Tibial artery (tissue), 4 donors: Measurements from ENCODE around the gene PJA2.

ENCODE experiments used
- DNase-seq, 2 donors: peaks; one replicate each; pipeline ENCODE4 v3.0.0-alpha.2; 2019
- H3K27ac ChIP-seq, 2 donors: fragments of 200-600 bp; sonication (generic) in 1 of 2; 1 replicate in 1 of 2; 2 replicates in 1 of 2; pipeline ENCODE4 v1.5.1; 2018 to 2019; ENCODE audit warnings: mild to moderate bottlenecking in 1 of 2
- H3K27me3 ChIP-seq, 2 donors: fragments of 200-600 bp; sonication (generic) in 1 of 2; one replicate each; pipeline versions ENCODE4 v1.5.1 to v1.6.0; 2016 to 2019
- H3K36me3 ChIP-seq, 3 donors: fragments of 200-600 bp; sonication (generic) in 2 of 3; one replicate each; pipeline ENCODE4 v1.5.1; 2016 to 2019; ENCODE audit warnings: mild to moderate bottlenecking in 2 of 3
- H3K4me1 ChIP-seq, 4 donors: fragments of 200-600 bp; sonication (generic) in 2 of 4; 1 replicate in 3 of 4; 2 replicates in 1 of 4; pipeline ENCODE4 v1.5.1; 2016 to 2019
- H3K4me3 ChIP-seq, 2 donors: fragments of 200-600 bp; sonication (generic) in 1 of 2; 1 replicate in 1 of 2; 2 replicates in 1 of 2; pipeline ENCODE4 v1.5.1; 2018 to 2019; ENCODE audit warnings: mild to moderate bottlenecking in 2 of 2
- H3K9me3 ChIP-seq, 3 donors: fragments of 200-600 bp; sonication (generic) in 1 of 3; one replicate each; pipeline ENCODE4 v1.5.1; 2016 to 2019
- CTCF ChIP-seq, 2 experiments: fragments of 200-600 bp in 1 of 2; fragments of 450-650 bp in 1 of 2; IDR thresholded peaks; one replicate each; pipeline ENCODE4 v1.5.1; 2017 to 2019; ENCODE audit warnings: antibody characterized with exemption in 2 of 2, mild to moderate bottlenecking in 1 of 2, moderate library complexity in 1 of 2
- intact Hi-C: fragments of 100-400 bp; cut with DNase I; formaldehyde crosslinking; loops from one replicate; pipeline ENCODE4 v1.15.0; 2023; ENCODE audit warnings: low total_unique reads

Gene PJA2

GRCh38 chr5:109411627-109412026, 1.9 kb upstream of the PJA2 start:
- intact Hi-C loops: no loop called here
- Histone ChIP-seq H3K36me3 (no peaks in the 10 kb centered on the region), H3K27ac (peak overlapping the region; percentile 97 to 100), H3K4me1 (peaks cover 0 to 42% (median 24%) of the 10 kb centered on the region in 4 donors), H3K9me3 (peaks cover 0 to 3% (median 0%) of the 10 kb centered on the region in 3 donors), H3K27me3 (no peaks in the 10 kb centered on the region), H3K4me3 (no peak overlapping the region)
- TF ChIP-seq CTCF (IDR thresholded peaks at IDR 0.05): no peak
- no peak for DNase-seq

- H3K27ac ChIP-seq: peak overlapping the region; percentile 97 to 100
- intact Hi-C loops: no loop called here
- peaks cover 0 to 3% (median 0%) of the 10 kb centered on the region in 3 donors for H3K9me3 ChIP-seq
Measured at GRCh38 chr5:109411149-109411514, 1.4 kb upstream of the PJA2 start.

GRCh38 chr5:109410389-109411148, 795 bp upstream of the PJA2 start:
- H3K4me3 ChIP-seq: peak overlapping the region; percentile 58 to 62
- H3K27me3 ChIP-seq: no peaks in the 10 kb centered on the region
- TF ChIP-seq CTCF (IDR thresholded peaks at IDR 0.05): no peak
- DNase-seq: peak; percentile 81 to 87
- no peaks in the 10 kb centered on the region for H3K36me3 ChIP-seq
- H3K9me3 ChIP-seq: peaks cover 0 to 3% (median 0%) of the 10 kb centered on the region in 3 donors
- H3K27ac ChIP-seq: peak overlapping the region; percentile 97 to 100
- peaks cover 0 to 53% (median 24%) of the 10 kb centered on the region in 4 donors for H3K4me1 ChIP-seq
- intact Hi-C loops: no loop called here

More at GRCh38 chr5:109411149-109411514, 1.4 kb upstream of the PJA2 start:
- H3K4me3 ChIP-seq: peak overlapping the region; percentile 58 to 62
- H3K27me3 ChIP-seq: no peaks in the 10 kb centered on the region
- no peaks in the 10 kb centered on the region for H3K36me3 ChIP-seq
- H3K4me1 ChIP-seq: peaks cover 0 to 47% (median 24%) of the 10 kb centered on the region in 4 donors
- TF ChIP-seq CTCF (IDR thresholded peaks at IDR 0.05): no peak
- DNase-seq: no peak

GRCh38 chr5:109408991-109409843, 557 bp downstream of the PJA2 start:
- H3K4me1 ChIP-seq: peaks cover 0 to 66% (median 24%) of the 10 kb centered on the region in 4 donors

More at GRCh38 chr5:109408991-109409843, 557 bp downstream of the PJA2 start:
- Histone ChIP-seq H3K27me3 (no peaks in the 10 kb centered on the region), H3K4me3 (peak overlapping the region; percentile 84 to 93), H3K27ac (peak overlapping the region; percentile 97 to 100), H3K9me3 (no peaks in the 10 kb centered on the region), H3K36me3 (peaks cover 0 to 3% (median 0%) of the 10 kb centered on the region in 3 donors)
- DNase-seq: peak; percentile 79 to 84
- intact Hi-C loops: loop anchor here (1.0 kb wide), 1 partner anchor 661 kb away; no protein-coding TSS in a partner anchor
- no peak for TF ChIP-seq CTCF (IDR thresholded peaks at IDR 0.05)
